ENCODE data around the gene OR6C74.

Gene OR6C74

DNA sequence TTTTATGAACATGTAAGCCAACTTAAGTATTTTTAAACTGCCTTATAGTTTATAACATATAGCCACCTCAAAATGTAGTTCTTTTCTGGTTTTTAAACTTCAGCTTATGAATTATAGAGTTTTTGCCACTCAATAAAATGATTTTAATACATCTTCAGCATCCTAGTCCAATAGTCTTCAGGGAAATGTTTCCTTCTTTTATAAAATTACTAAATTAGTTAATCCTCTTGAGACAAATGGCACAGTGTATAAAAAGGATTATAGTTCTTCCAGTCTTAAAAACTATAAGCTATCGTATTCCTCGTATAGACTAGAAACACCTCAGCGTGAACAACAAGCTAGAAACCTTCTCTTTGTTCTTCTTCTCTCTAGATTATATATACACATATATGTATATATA is at the start of gene OR6C74:
Gene OR6C74, plus strand, starts transcription at position 301 of the 400 bp plus-strand sequence. CDS start 2,679 bp downstream, outside the sequence.
- FAIRE-seq = no peak

DNA sequence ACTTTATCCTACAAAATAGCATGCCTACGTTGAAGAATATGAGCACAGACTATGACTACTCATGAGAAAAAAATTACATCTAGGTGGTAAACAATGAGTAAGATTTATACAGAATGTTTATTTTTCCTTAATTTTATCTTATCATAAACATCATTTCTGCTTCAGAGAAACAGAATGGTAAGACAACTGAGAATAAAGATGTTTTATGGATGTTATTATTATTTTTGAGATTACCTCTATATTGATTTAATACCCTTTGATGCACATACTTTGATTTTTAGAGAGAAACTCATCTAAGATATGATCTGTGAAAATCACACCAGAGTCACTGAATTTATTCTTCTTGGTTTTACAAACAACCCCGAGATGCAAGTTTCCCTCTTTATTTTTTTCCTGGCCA is 23.7 kb upstream of the OR6C74 start, which contains the start of gene OR10A7:
Gene OR10A7, plus strand, starts transcription at position 301 of the 400 bp plus-strand sequence. Its CDS starts 0 bp downstream, at position 301.
- FAIRE-seq = no peak

DNA sequence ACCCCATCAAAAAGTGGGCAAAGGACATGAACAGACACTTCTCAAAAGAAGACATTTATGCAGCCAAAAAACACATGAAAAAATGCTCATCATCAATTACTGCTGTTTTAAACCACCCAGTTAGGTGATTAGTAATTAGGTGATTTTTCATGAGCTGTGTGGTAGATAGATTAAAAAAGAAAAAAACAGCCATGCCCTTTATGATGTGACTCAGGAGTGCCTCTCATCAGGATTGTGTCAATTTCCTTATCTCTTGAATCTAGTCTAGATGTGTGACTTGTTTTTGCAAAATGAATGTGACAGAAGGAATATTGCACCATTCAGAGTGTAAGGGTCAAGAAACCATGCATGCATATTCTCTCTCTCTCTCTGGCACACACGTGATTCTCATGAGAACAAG is 17.9 kb upstream of the OR6C74 start:
- FAIRE-seq = no peak

DNA sequence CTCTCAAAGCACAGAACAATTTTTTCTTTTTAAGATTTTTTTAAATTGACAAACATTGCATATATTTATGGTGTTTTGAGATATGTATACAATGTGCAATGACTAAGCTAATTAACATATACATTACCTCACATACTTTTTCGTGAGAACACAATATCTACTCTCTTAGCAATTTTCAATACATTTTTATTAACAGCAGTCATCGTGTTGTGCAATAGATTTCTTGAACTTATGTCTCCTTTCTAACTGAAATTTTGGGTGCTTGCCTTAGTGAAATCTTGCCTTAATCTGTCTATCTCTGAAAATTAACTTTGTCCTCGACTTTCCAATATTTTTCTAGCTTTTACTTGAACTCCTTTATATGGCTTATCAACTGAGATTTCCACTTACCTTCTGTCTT is 16.8 kb upstream of the OR6C74 start:
- no peak for FAIRE-seq

DNA sequence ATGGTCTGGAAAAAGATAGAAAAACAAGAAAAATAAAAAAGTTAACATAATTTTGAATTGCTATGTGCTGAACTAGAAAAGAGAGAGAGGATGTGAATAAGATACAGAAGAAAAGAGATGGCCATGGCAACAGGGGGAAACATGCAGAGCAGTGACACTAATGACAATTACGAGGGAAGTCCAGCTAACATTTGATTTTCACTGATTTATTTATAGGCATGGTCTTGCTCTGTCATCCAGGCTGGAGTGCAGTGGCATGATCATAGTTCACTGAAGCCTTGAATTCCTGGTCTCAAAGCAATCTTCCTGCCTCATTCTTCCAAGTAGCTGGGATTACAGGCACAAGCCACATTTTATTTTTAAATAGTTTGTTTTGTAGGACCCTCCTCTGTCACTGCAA is 1.8 kb downstream of the OR6C74 start:
- no peak for FAIRE-seq

DNA sequence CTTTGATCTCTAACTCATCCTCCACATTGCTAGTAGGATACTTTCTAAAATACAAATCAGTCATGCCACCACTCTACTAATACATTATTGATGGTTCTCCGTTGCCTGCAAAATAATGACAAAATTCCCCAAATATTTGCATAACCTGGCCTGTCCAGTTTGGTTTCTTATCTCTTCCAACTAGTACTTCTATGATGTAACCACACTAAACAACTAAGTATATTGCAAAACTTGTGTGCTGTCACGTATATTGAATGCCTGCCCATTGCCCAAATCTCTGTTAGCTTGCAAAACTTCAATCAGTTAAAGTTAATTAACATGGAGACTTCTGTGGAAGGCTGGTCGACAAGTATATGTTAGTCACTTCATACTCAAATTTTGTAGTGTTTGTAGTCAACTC is 6.5 kb downstream of the OR6C74 start:
- FAIRE-seq = no peak

DNA sequence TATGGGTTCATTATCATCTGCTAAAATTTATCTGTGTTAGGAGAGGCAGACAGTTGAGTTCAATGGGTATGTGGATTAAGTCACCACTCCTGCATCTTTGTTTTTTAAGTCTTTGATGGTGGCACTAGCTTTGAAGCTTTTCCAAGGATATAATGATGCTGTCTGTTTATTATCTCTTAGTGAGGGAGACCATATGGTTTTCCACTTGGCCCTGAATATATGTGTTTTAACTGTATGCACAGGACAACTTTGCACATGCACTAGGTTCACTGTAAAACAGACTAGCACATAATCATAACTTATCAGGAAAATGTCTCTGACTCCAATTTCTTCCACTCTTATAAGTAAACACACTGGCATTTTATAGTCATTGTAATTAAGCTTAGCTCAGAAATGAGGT is 8.9 kb downstream of the OR6C74 start:
- FAIRE-seq = no peak

DNA sequence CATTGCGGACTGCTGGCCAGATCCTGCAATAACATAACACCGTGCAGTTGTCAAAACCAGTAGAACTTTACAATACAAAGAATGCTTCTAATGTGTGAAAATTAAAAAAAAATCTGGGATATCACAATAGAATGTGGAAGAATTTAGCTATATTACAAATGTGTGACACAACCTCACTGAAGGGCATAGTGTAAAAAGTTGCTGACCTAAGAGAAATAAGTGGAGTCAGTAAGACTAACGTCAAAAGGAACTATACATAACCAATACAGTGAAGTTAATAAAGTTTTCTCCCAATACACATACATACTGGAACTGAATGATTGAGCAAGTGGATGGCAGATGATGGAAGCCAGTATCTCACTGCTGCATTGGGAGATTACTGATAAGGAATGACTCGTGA is 12.4 kb downstream of the OR6C74 start:
- FAIRE-seq = no peak

DNA sequence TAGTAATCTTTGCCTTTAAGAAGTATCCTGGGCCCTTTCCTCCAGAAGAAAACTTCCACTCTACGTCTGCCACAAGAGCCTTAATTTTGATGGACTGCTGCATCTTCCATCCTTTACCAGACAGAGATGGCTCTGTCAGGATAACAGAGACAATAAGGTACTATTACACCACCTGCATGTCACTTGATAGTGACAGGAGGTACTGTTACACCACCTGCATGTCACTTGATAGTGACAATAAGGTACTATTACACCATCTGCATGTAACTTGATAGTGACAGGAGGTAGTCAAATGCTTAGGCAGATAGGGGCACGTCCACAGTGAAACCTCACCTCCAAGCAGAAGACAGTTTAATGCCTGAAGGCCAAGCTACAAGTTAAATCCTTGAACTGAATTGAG is 13.9 kb downstream of the OR6C74 start:
- no peak for FAIRE-seq

DNA sequence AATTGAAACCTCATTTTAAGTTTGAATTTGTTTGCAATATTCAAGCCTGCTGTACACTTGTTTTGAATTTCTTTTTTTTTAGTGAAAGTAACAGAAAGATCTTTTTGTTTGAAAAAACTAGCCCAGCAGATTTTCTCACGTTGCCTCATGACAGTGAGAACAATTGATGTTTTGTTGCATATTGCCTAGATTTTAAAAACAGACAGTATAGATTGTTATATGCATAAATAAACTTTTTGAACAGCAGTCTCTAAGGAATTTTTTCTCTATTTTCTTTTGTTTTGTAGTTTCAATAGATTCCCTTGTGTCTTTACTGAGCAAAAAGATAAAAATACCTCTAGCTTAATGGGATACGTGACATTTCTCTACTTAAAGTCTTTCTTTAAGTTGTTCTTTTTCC is 36.6 kb downstream of the OR6C74 start:
- no peak for FAIRE-seq

DNA sequence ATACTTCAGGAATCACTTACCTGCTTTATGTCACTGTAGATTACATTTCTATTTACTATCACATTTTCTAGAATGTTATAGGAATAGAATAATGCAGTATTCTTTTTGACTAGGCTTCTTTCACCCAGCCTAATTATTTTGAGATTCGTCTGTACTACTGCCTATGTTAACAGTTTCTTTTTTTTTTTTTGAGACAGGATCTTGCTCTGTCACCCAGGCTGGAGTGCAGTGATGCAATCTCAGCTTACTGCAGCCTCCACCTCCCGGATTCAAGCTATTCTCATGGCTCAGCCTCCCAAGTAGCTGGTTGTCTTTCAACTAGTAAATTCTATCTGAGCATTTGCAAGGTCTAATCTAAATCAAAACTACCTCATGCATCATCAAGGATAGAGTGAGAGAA is 45.6 kb downstream of the OR6C74 start:
- FAIRE-seq = no peak
